GM18511 (cell line): Measurements from ENCODE around the gene ANTXR2.
"Not testable (repeated sequence)": the region's sequence is repeated elsewhere in the genome, so short reads cannot be mapped to it uniquely, and the experiment has no call there.

Experiments
- ATAC-seq: cut with Tn5 transposase; IDR thresholded peaks from one replicate; pipeline ENCODE4 v1.9.1; 2021; ENCODE audit warnings: mild to moderate bottlenecking, moderate library complexity; ENCODE audit not compliant: unreplicated experiment

Gene ANTXR2

DNA sequence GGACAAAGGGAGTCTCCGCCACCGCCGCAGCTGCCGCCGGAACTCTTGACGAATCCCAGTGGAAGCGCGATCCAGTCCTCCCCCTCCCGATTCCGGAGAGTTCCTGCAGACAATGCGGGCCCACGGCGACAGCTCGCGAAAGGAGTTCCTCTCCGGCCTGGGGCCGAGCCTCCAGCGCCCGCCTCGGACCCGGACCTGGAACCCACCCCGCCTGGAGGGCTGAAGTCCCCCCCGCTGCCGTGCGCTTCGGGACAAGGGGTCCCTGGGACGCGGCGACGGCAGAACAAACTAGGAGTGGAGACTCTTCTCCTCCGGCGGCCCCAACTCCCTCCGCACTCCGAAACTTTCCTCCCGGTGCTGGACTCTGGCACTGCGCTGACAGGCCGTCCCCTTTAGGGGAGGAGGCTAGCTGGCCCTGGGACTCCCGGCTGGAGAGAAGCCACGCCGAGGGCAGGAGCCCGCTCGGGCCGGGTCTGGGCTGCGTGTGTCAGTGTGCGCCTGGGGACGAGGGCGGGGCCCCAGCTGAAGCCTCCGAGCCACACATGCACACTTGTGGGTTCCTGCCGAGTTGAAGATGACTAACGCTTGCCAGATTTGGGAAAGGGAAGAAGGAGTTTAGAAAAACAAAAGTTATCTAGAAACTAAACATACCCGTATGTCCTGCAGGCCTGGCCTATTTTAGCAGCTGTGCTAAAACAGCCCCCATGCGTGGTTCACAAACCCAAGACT is at the start of gene ANTXR2:
Gene ANTXR2, minus strand, starts transcription at position 486 of the 729 bp plus-strand sequence. CDS start 669 bp downstream, outside the sequence.
- peak; percentile 70 for ATAC-seq

DNA sequence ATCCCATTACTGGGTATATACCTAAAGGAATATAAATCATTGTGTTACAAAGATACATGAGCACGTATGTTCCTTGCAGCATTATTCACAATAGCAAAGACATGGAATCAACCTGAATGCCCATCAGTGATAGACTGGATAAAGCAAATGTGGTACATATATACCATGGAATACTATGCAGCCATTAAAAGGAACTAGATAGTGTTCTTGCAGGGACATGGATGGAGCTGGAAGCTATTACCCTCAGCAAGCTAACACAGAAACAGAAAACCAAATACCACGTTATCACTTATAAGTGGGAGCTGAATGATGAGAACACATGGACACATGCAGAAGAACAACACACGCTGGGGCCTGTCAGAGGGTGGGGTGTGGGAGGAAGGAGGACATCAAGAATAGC is 48.8 kb upstream of the ANTXR2 start:
- not testable (repeated sequence) for ATAC-seq

GRCh38 chr4:80119620-80120019 is 46.6 kb upstream of the ANTXR2 start:
- not testable (repeated sequence) for ATAC-seq

GRCh38 chr4:80116516-80116915 is 43.5 kb upstream of the ANTXR2 start:
- ATAC-seq: no peak

DNA sequence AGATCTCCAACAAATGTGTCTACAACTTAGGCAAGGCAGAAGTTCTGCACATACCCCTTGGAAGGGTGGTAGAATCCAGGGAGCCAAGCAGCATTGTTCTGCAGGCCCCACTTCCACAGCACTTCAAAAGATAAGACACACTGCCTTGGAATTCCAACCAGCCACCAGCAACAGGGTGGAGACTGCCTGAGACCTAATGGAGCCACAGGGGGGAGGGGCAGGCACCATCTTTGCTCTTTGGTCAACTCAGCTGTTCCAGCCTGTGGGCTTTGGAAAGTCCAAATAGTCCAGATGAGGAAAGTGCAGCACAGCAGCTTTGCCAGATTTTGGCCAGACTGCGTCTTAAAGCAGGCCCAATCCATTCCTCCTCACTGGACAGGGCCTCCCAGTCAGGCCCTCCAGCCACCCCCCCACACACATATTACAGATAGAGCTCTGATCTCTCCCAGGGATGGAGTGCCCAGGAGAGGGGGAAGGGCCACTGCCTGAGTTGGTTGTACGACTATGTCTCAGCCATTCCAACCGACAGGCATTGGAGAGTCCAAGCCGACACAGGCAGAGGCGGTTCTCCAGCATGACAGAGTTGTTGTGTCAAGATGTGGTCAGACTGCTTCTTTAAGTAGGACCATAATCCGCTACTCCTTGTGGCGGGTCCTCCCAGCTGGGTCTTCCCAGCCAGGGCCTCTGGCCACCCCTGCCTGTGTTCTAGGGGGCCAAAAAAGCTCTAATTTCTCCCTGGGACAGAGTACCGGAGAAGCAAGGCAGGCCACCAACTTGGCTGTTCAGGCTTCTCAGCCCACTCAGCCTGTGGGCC is 42.5 kb upstream of the ANTXR2 start:
- no peak for ATAC-seq

DNA sequence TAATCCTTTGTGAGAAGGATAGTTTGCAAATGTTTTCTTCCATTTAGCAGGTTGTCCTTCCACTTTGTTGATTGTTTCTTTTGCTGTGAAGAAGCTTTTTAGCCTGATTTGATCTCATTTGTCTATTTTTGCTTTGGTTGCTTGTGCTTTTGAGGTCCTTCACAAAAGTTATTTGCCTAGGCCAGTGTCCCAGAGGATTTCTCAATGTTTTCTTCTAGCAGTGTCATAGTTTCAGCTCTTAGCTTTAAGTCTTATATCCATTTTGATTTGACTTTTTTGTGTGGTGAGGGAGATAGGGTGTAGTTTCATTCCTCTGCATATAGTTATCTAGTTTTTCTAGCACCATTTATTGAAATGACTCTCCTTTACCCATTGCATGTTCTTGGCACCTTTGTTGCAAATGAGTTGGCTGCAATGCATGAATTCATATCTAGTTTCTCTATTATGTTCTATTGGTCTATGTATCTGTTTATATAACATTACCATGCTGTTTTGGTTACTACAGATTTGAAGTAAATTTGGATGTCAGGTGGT is 41.8 kb upstream of the ANTXR2 start:
- no peak for ATAC-seq

GRCh38 chr4:80113615-80114014 is 40.6 kb upstream of the ANTXR2 start:
- no peak for ATAC-seq

DNA sequence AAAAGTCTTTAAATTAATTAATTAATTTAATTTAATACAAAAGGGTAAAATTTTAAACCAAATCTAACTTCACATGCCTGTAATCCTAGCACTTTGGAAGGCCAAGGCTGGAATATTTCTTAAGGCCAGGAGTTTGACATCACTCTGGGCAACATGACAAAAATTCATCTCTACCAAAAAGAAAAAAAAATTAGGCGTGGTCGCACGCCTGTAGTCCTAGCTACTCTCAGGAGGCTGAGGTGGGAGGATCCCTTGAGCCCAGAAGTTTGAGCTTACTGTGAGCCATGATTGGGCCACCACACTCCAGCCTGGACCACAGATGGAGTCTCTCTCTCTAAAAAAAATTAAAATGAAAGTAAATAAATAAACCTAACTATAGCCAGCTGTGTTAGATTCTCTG is 39.2 kb upstream of the ANTXR2 start:
- no peak for ATAC-seq

DNA sequence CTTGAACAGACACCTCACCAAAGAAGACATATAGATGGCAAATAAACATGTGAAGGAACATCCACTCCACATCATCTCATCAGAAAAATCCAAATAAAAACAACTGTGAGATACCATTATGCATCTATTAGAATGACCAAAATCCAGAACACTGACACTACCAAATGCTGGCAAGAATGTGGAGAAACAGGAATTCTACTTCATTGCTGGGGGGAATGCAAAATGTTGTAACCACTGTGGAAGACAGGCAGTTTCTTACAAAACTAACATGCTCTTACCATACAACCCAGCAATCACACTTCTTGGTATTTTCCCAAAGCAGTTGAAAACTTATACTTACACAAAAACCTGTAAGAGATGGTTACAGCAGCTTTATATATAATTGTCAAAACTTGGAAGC is 38.2 kb upstream of the ANTXR2 start:
- ATAC-seq: no peak

DNA sequence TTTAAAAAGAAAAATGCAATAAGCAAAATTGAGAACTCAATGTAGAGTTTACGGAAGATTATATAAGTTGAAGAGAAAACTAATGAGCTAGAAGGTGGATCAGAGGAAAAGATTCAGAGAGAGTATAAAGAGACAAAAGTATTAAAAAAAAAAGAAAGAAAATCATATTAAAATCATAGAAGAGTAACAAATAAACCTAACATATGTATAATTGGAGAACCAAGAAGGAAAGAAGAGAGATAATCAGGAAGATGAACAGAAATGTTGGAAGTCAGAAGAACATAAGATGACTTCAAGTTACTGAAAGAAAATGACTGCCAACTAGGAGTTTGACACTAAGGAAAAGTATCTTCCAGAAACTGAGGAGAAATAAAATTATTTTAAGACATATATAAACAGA is 34.3 kb upstream of the ANTXR2 start:
- no peak for ATAC-seq

GRCh38 chr4:80104927-80105326 is 31.9 kb upstream of the ANTXR2 start:
- no peak for ATAC-seq

GRCh38 chr4:80103629-80104028 is 30.6 kb upstream of the ANTXR2 start:
- no peak for ATAC-seq

- no peak for ATAC-seq
These were observed 28.7 kb upstream of the ANTXR2 start for GRCh38 chr4:80101792-80102116.

DNA sequence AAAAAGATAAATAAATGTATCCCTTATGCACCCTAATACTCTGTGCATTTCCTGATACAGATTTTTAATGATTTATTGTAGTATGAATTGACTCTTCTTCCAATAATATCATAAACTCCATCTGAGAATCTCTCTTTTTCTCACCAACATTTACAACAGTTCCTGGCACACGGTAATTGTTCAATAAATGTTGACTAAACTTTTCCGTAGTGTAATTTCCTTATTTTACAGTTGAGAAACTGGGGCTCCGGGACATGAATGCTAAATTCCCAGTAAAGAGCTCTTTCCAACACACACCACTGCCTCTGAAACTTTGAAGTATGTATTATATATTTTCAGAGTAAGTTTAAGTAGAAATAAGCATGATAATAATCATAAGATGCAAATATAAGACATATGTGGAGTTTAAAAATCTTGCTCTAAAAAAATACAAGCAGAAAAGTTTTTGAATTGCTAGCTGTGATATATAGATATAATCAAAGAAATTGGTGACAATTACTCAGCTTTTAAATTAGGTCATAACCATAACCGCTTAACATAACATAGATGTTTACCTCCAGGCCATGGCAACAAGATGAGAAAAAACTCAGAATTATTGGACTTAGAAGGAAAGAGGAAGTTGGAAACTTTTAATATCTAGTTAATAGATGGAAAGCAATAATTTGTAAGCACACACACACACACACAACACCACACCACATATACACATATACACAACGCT is 28.2 kb upstream of the ANTXR2 start:
- no peak for ATAC-seq

- ATAC-seq: no peak
These were observed 26.6 kb upstream of the ANTXR2 start for GRCh38 chr4:80099671-80100070.

GRCh38 chr4:80098635-80099034 is 25.6 kb upstream of the ANTXR2 start:
- ATAC-seq: no peak

- no peak for ATAC-seq
These were observed 24.6 kb upstream of the ANTXR2 start for GRCh38 chr4:80097400-80098177.

GRCh38 chr4:80096175-80096850 is 23.3 kb upstream of the ANTXR2 start:
- ATAC-seq: no peak

- no peak for ATAC-seq
These were observed 21.2 kb upstream of the ANTXR2 start for GRCh38 chr4:80094191-80094590.

DNA sequence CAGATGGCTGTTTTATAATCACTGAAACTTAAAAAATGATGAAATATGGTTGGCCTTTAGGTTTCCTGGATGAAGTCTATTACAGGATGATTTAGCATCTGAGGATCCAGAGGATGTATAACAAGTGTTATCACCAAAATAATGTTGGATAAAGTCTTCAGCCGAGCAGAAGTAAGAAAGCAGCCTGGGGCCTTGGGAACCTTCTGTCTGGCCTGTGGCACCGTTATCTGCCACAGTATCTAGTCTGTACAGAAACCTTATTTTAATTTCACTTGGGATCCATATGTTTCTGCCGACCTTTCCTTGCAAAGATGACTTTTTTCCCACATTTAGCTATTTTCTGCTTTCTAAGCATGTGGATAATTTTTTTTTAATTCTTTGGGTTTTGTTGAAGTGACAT is 20.5 kb upstream of the ANTXR2 start:
- ATAC-seq: no peak
